Measurements from ENCODE around the gene PGBD5. TPM values are rescaled to one million over a fixed set of nuclear protein-coding genes. Genes with fewer than 3 reads are reported as not detected.

PGBD5 gene
- total RNA-seq, 2 experiments from 2014 or later = not detected

DNA sequence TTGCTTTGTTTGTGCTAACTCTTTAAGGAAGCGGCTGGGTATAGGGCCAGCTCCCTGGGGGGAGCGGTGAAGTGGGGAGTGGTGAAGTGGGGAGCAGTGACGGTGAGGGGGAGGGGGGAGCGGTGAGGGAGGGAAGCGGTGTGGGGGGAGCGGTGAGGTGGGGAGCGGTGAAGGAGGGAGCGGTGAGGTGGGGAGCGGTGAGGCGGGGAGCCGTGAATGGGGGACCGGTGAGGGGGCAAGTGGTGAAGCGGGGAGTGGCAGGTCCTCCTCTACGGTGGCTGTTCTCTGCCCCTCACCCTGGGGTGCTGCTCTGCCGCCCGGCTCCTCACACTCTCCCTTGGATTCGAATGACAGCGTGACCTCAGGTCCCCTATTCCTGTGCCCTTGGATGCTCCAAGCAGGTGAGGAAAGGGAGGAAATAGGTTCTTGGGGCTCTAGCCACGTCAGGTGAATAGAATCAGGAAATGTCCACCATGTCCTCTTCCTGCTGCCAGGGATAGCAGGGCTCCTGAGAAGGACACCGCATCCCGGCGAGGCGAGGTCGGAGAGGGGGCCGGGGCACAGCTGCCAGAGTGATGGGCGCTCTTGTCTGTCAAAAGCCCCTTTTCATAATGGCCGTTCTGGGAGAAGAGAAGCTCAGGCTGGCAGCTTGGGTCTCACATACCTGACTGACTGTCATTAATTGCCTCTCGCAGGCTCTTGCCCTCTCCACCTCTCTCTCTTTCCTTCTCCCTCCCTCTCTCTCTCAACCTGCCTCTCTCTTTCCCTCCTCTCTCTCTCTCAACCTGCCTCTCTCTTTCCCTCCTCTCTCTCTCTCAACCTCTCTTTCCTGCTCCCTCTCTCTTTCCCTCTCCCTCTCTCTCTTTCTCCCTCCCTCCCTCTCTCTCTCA lies 134.2 kb downstream of the PGBD5 start:
- no peaks in the 10 kb centered on the region for H3K36me3 Mint-ChIP-seq (ENCODE audit: low read depth)
- POLR2A ChIA-PET = no interaction called here
- intact Hi-C loops (cut with micrococcal nuclease) = no loop called here
- H3K4me3 Mint-ChIP-seq = no peak overlapping the region
- no peaks in the 10 kb centered on the region for H3K9me3 Mint-ChIP-seq
- H3K27me3 Mint-ChIP-seq = peaks cover 6% of the 10 kb centered on the region
- DNase-seq (no peak), ATAC-seq (no peak)
- H3K4me1 Mint-ChIP-seq (ENCODE audit: low read depth) = peaks cover 5% of the 10 kb centered on the region
- TF ChIP-seq, protein P1, sequence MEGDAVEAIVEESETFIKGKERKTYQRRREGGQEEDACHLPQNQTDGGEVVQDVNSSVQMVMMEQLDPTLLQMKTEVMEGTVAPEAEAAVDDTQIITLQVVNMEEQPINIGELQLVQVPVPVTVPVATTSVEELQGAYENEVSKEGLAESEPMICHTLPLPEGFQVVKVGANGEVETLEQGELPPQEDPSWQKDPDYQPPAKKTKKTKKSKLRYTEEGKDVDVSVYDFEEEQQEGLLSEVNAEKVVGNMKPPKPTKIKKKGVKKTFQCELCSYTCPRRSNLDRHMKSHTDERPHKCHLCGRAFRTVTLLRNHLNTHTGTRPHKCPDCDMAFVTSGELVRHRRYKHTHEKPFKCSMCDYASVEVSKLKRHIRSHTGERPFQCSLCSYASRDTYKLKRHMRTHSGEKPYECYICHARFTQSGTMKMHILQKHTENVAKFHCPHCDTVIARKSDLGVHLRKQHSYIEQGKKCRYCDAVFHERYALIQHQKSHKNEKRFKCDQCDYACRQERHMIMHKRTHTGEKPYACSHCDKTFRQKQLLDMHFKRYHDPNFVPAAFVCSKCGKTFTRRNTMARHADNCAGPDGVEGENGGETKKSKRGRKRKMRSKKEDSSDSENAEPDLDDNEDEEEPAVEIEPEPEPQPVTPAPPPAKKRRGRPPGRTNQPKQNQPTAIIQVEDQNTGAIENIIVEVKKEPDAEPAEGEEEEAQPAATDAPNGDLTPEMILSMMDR (IDR thresholded peaks at IDR 0.05) = no peak
- CTCF ChIA-PET = no interaction called here
- H3K27ac Mint-ChIP-seq = no peak overlapping the region

DNA sequence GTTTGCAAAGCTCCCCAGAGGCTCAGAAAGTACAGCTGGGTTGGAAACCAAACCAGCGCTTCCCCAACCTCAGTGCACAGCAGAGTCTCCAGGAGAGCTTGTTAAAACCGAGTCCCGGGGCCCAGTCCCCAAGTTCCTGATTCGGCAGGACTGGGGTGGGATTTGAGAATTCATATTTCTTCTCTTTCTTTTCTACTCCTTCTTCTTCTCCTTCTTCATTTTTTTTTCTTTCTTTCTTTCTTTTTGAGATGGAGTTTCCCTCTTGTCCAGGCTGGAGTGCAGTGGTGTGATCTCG lies 136.8 kb downstream of the PGBD5 start:
- ChIA-PET CTCF (interaction anchor here (0.8 kb wide), 1 partner anchor 122 kb away, joined by 4 read pairs; no protein-coding TSS in a partner anchor), POLR2A (interaction anchor here (0.6 to 0.9 kb wide), 2 partner anchors 10 to 59 kb away, joined by 3 to 7 read pairs; no protein-coding TSS in a partner anchor)
- peaks cover 8% of the 10 kb centered on the region for H3K4me1 Mint-ChIP-seq (ENCODE audit: low read depth)
- TF ChIP-seq, protein P1 (IDR thresholded peaks at IDR 0.05) = no peak
- H3K27ac Mint-ChIP-seq = no peak overlapping the region
- no peak for ATAC-seq
- peaks cover 6% of the 10 kb centered on the region for H3K27me3 Mint-ChIP-seq
- H3K9me3 Mint-ChIP-seq = no peaks in the 10 kb centered on the region
- intact Hi-C loops (cut with micrococcal nuclease) = no loop called here
- no peak overlapping the region for H3K4me3 Mint-ChIP-seq
- peaks cover 3% of the 10 kb centered on the region for H3K36me3 Mint-ChIP-seq (ENCODE audit: low read depth)
- no peak for DNase-seq

DNA sequence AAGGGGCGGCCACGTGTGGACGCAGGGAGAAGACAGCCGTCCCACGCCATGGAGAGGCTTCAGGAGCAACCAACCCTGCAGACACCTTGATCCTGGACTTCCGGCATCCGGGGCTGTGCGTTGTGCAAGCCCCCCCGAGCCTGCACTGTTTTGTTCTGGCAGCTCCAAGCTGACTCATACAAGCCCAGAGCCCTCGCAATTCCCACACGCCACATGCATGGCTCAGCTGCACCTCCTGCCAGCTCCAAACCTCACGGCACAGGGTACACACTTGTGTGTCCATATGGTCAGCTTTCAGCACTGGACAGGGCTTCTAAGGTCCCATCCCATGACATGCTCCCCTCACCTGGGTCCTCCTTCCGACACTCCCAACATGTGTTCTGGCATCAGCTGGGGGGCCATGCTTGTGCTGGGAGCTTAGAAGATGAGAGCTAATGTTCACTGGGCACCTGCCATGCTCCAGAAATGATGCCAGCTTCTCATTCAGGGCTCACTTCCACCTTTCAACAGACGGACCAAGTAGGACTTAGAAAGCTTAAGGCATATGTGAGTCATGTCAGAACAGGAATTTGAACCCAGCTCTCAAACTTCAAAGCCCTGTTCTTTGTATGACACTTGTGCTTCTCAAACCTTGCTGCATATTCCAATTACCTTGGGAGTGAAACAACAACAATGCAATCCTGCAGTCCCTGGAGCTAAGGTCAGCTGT lies 137.3 kb downstream of the PGBD5 start:
- CTCF ChIA-PET = interaction anchor here (0.8 kb wide), 1 partner anchor 122 kb away, joined by 4 read pairs; no protein-coding TSS in a partner anchor
- DNase-seq = no peak
- ATAC-seq = peak; percentile 12
- Mint-ChIP-seq H3K4me1 (ENCODE audit: low read depth) (peaks cover 11% of the 10 kb centered on the region), H3K4me3 (no peak overlapping the region), H3K36me3 (ENCODE audit: low read depth) (peaks cover 3% of the 10 kb centered on the region), H3K9me3 (no peaks in the 10 kb centered on the region), H3K27ac (no peak overlapping the region), H3K27me3 (peaks cover 6% of the 10 kb centered on the region)
- TF ChIP-seq, protein P1 (IDR thresholded peaks at IDR 0.05) = no peak
- POLR2A ChIA-PET = interaction anchor here (0.6 to 0.9 kb wide), 3 partner anchors 9 to 59 kb away, joined by 3 to 7 read pairs (median 3); no protein-coding TSS in a partner anchor
- intact Hi-C loops (cut with micrococcal nuclease) = no loop called here

DNA sequence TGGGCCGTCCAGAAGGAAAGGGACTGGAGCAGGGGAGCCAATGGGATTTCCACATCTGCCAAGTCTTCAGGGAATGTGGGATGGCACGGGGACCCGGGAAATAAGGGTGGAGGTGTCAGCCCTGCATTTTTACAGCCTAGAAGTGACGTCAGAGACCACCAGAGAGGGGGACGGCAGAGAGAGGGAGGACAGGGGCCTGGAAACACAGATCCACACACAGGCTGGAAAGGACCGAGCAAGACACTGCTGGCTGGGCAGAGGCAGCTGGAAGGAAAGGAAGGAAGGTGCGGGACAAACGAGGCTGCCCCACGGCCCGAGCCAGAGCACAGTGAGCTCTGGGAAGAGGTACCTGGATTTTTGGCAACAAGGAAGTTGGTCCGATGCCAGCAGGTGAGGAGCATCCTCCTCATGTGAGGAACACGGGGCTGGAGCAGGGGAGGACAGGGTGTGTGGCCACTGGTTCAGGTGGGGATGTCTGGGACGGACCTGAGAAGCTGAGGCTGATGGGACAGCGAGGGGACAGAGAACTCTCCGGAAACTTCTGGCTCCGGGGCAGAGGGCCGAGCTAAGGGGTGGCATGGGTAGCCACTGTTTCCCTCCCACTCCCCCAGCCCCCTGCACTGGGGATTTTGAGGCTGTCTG lies 138.3 kb downstream of the PGBD5 start:
- DNase-seq (no peak), ATAC-seq (no peak)
- Mint-ChIP-seq H3K27me3 (peaks cover 6% of the 10 kb centered on the region), H3K4me1 (ENCODE audit: low read depth) (peaks cover 11% of the 10 kb centered on the region), H3K9me3 (no peaks in the 10 kb centered on the region), H3K4me3 (no peak overlapping the region), H3K27ac (no peak overlapping the region), H3K36me3 (ENCODE audit: low read depth) (peaks cover 3% of the 10 kb centered on the region)
- TF ChIP-seq, protein P1 (IDR thresholded peaks at IDR 0.05) = no peak
- intact Hi-C loops (cut with micrococcal nuclease) = no loop called here
- POLR2A ChIA-PET = interaction anchor here (0.7 kb wide), 1 partner anchor 15 kb away, joined by 3 read pairs; no protein-coding TSS in a partner anchor
- CTCF ChIA-PET = no interaction called here
